SU-DHL-6 (cell line): ENCODE measurements around the gene PLXNA2.
A peak's percentile ranks its signal among the peaks of the same experiment; 100 is the strongest.

ENCODE experiments used
- H2AFZ ChIP-seq: fragments of 200-600 bp; sonication (generic); 2 replicates; pipeline ENCODE4 v1.6.1; 2014; ENCODE audit warnings: low read depth, mild to moderate bottlenecking, moderate library complexity, mixed read lengths, antibody characterized with exemption, low read length; ENCODE audit not compliant: severe bottlenecking
- H3F3A ChIP-seq: fragments of 200-600 bp; shearing (Covaris generic); 2 replicates; pipeline ENCODE4 v1.6.0; 2016; ENCODE audit warnings: antibody characterized with exemption, mild to moderate bottlenecking; ENCODE audit not compliant: insufficient read depth
- H3K27ac ChIP-seq: fragments of 200-600 bp; sonication (generic); 2 replicates; pipeline ENCODE4 v1.5.1; 2016; ENCODE audit warnings: low read depth, mild to moderate bottlenecking, low read length, moderate library complexity, mixed read lengths
- H3K27me3 ChIP-seq: fragments of 200-600 bp; sonication (generic), shearing (Covaris generic); 2 replicates; pipeline ENCODE4 v1.6.0; 2014; ENCODE audit warnings: mild to moderate bottlenecking, low read length
- H3K36me3 ChIP-seq: fragments of 200-600 bp; sonication (generic); 2 replicates; pipeline ENCODE4 v1.6.1; 2014; ENCODE audit warnings: mild to moderate bottlenecking, low read length, mixed read lengths
- H3K4me2 ChIP-seq: fragments of 300-600, 200-600 bp; shearing (Covaris generic), sonication (generic); 2 replicates; pipeline ENCODE4 v1.6.0; 2014; ENCODE audit warnings: low read length, low read depth, mild to moderate bottlenecking; ENCODE audit not compliant: poor library complexity, severe bottlenecking
- H3K4me3 ChIP-seq: fragments of 200-600 bp; sonication (generic); 2 replicates; pipeline ENCODE4 v1.5.1; 2014; ENCODE audit warnings: antibody characterized with exemption, low read length, mild to moderate bottlenecking, mixed read lengths; ENCODE audit not compliant: insufficient read depth, poor library complexity, severe bottlenecking
- H3K79me2 ChIP-seq: fragments of 200-600 bp; sonication (generic); 2 replicates; pipeline ENCODE4 v1.6.1; 2014; ENCODE audit warnings: mild to moderate bottlenecking, low read length, moderate library complexity; ENCODE audit not compliant: insufficient read depth
- H3K9ac ChIP-seq: fragments of 200-600 bp; sonication (generic); 2 replicates; pipeline ENCODE4 v1.7.0; 2014; ENCODE audit warnings: mild to moderate bottlenecking, low read length
- H3K9me2 ChIP-seq: fragments of 200-600 bp; sonication (generic); replicated peaks from 2 replicates; pipeline ENCODE4 v1.6.1; 2014; ENCODE audit warnings: low read length; ENCODE audit not compliant: insufficient read depth
- H3K9me3 ChIP-seq: fragments of 200-600 bp; sonication (generic); 2 replicates; pipeline ENCODE4 v1.6.1; 2014; ENCODE audit warnings: low read length, mixed read lengths; ENCODE audit not compliant: insufficient read depth
- H4K20me1 ChIP-seq: fragments of 200-600 bp; sonication (generic); 2 replicates; pipeline ENCODE4 v1.6.1; 2014; ENCODE audit warnings: low read depth, mild to moderate bottlenecking, antibody characterized with exemption, low read length, moderate library complexity, mixed read lengths
- EZH2phosphoT487 ChIP-seq: fragments of 200-600 bp; sonication (generic), shearing (Covaris generic); conservative IDR thresholded peaks from 2 replicates; pipeline ENCODE4 v1.6.1; 2018; ENCODE audit warnings: mild to moderate bottlenecking, antibody characterized with exemption, low read length, moderate library complexity, mixed read lengths
- TF ChIP-seq, protein P1 (sequence below): fragments of 200-600 bp; sonication (generic); IDR thresholded peaks from one replicate; pipeline ENCODE4 v1.5.1; 2017; ENCODE audit warnings: antibody characterized with exemption, mild to moderate bottlenecking, low read length, moderate library complexity; ENCODE audit not compliant: insufficient read depth, poor library complexity, severe bottlenecking

The PLXNA2 gene

DNA sequence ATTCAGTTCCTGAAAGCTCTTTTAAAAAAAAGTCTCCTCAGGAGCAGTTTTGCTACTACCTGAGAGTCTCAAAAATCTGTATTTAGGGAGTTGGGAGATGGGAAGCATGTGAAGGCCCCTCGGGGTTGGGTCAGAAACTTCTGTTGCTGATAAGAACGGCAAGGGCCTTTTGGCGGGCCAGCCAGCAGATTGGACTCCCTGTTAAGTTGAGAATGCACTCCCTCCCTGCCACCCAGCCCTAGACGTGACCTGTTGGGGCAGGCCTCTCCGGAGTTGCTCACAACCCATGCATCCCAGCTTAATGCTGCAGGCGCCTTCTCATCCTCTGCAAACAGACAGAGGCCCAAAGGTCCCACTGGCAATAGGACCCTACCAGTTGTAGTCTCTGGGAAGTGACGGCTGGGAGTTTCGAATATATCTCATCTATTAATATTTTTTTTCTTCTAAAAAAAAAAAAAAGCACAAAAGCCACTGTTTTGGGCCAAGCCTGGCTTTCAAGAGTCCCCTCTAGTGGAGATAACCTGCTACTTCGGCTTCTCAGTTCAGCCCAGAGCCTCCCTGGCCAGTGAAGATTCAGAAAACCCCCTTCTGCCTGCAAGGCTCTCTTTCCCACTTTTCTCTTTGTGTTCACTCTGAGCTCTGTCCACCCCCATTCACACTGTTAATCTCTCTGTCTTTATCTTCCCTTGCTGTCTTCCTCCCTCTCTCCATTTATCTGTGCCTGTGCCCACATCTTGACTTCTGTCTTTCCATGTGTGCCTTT is 5.3 kb downstream of the PLXNA2 start:
- H3K79me2 ChIP-seq, result no peaks in the 10 kb centered on the region
- H3K27ac ChIP-seq, result no peak overlapping the region
- H3K27me3 ChIP-seq, result no peaks in the 10 kb centered on the region
- no peak overlapping the region for H3K4me2 ChIP-seq
- H2AFZ ChIP-seq, result no peak overlapping the region
- no peaks in the 10 kb centered on the region for H3K9me2 ChIP-seq
- no peaks in the 10 kb centered on the region for H3K9me3 ChIP-seq
- TF ChIP-seq, protein P1, sequence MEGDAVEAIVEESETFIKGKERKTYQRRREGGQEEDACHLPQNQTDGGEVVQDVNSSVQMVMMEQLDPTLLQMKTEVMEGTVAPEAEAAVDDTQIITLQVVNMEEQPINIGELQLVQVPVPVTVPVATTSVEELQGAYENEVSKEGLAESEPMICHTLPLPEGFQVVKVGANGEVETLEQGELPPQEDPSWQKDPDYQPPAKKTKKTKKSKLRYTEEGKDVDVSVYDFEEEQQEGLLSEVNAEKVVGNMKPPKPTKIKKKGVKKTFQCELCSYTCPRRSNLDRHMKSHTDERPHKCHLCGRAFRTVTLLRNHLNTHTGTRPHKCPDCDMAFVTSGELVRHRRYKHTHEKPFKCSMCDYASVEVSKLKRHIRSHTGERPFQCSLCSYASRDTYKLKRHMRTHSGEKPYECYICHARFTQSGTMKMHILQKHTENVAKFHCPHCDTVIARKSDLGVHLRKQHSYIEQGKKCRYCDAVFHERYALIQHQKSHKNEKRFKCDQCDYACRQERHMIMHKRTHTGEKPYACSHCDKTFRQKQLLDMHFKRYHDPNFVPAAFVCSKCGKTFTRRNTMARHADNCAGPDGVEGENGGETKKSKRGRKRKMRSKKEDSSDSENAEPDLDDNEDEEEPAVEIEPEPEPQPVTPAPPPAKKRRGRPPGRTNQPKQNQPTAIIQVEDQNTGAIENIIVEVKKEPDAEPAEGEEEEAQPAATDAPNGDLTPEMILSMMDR, result peak; percentile 32
- no peak for TF ChIP-seq EZH2phosphoT487
- no peak overlapping the region for H3K4me3 ChIP-seq
- H3F3A ChIP-seq, result no peaks in the 10 kb centered on the region
- H3K36me3 ChIP-seq, result no peaks in the 10 kb centered on the region
- no peak overlapping the region for H3K9ac ChIP-seq
- no peaks in the 10 kb centered on the region for H4K20me1 ChIP-seq

DNA sequence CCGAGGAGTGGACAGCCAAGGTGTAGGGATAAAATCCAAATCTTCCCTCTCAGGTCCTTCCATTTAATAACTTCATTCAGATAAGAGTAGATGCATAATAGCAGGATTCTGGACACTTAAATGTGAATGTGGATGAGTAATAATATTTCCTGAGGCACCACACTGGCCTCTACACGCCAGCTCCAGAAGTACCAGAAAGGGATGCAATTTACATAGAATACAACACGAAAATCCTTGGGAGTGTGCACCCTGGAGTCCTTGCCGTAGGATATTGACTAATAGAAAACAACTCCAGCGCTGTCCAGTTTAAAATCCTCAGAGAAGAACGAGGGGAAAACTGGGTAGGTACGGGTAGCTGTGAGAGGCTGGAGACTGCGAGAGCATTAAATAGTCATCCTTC is 6.9 kb downstream of the PLXNA2 start:
- Histone ChIP-seq H3K27me3 (no peaks in the 10 kb centered on the region), H3K79me2 (no peaks in the 10 kb centered on the region), H3K9me3 (no peaks in the 10 kb centered on the region), H3K4me3 (no peak overlapping the region), H3K9ac (no peak overlapping the region), H3K4me2 (no peak overlapping the region), H3F3A (no peaks in the 10 kb centered on the region), H2AFZ (no peak overlapping the region), H4K20me1 (no peaks in the 10 kb centered on the region), H3K9me2 (no peaks in the 10 kb centered on the region), H3K27ac (no peak overlapping the region), H3K36me3 (no peaks in the 10 kb centered on the region)
- TF ChIP-seq, protein P1, result no peak
- TF ChIP-seq EZH2phosphoT487, result no peak

- H3K27ac ChIP-seq, result no peak overlapping the region
- TF ChIP-seq, protein P1, result no peak
- no peak for TF ChIP-seq EZH2phosphoT487
- no peaks in the 10 kb centered on the region for H3K27me3 ChIP-seq
- H3K79me2 ChIP-seq, result no peaks in the 10 kb centered on the region
- H3K4me3 ChIP-seq, result no peak overlapping the region
- H3K9me2 ChIP-seq, result no peaks in the 10 kb centered on the region
- no peak overlapping the region for H3K4me2 ChIP-seq
- H3K9me3 ChIP-seq, result no peaks in the 10 kb centered on the region
- no peaks in the 10 kb centered on the region for H3K36me3 ChIP-seq
- H3F3A ChIP-seq, result no peaks in the 10 kb centered on the region
- H3K9ac ChIP-seq, result no peak overlapping the region
- no peaks in the 10 kb centered on the region for H4K20me1 ChIP-seq
- H2AFZ ChIP-seq, result no peak overlapping the region
Observed at GRCh38 chr1:208235982-208236761, 8.0 kb downstream of the PLXNA2 start.
